H1 (cell line): ENCODE measurements around the gene EFCAB8. TPM values are rescaled to one million over a fixed set of nuclear protein-coding genes. Genes with fewer than 3 reads are reported as not detected.

Source experiments
- SIN3A ChIP-seq, 2 experiments: IDR thresholded peaks in 1 of 2; conservative IDR thresholded peaks in 1 of 2; 2 replicates each; pipeline ENCODE4 v1.6.1; 2011 to 2012; ENCODE audit warnings: low read length in 2 of 2, improper control_type of control experiment in 1 of 2, low read depth in 1 of 2, mild to moderate bottlenecking in 1 of 2
- polyA plus RNA-seq, 7 experiments: library from polyadenylated mRNA; depleted of rRNA in 3 of 7; stranded (reverse) in 5 of 7; unstranded in 2 of 7; fragments of >200 nt in 5 of 7; fragments of 200-250 nt in 2 of 7; gene quantifications; 1 replicate in 5 of 7; 2 replicates in 1 of 7; 4 replicates in 1 of 7; pipeline versions ENCODE4 v1.2.1 to v1.2.3, GENCODE V29; 2011 to 2013; ENCODE audit warnings: missing spikeins in 2 of 7, mixed read lengths in 2 of 7
- total RNA-seq: library from RNA; stranded (reverse); fragmentation: NEBNext Ultra II Directional; extraction: Animal tissue kit (Norgen Biotek cat#: 25700); gene quantifications from 2 replicates; pipeline ENCODE4 v1.2.1, GENCODE V29; 2021
- TF ChIP-seq, protein P1 (sequence below): fragments of 300-600 bp; sonication (generic); IDR thresholded peaks from 2 replicates; pipeline ENCODE4 v1.7.1; 2012; ENCODE audit warnings: low read length, moderate library complexity, mild to moderate bottlenecking, inconsistent platforms; ENCODE audit not compliant: insufficient replicate concordance

The EFCAB8 gene
- total and polyA plus RNA-seq, 2 of the 8 experiments (the other 6 are each of a cell fraction or from before 2014, with no cell fraction given) = 0.06 to 0.20 TPM

DNA sequence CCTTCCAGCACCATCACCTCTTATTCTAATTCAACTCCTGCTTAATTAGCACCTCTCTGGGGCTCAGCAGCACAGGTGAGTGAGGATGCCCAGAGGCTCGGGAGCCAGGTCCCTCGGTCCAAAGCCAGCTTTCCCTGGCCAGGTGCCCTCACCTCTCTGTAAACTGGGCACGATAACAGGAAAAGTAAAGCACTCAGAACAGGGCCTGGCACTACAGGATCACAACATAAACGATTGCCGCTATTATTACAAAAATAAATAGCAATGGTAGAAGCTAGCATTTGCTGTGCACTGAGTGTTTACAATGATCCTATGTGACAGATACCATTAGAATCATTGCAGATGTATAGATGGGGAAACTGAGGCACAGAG is 151.4 kb downstream of the EFCAB8 start (continued):
- TF ChIP-seq, protein P1, sequence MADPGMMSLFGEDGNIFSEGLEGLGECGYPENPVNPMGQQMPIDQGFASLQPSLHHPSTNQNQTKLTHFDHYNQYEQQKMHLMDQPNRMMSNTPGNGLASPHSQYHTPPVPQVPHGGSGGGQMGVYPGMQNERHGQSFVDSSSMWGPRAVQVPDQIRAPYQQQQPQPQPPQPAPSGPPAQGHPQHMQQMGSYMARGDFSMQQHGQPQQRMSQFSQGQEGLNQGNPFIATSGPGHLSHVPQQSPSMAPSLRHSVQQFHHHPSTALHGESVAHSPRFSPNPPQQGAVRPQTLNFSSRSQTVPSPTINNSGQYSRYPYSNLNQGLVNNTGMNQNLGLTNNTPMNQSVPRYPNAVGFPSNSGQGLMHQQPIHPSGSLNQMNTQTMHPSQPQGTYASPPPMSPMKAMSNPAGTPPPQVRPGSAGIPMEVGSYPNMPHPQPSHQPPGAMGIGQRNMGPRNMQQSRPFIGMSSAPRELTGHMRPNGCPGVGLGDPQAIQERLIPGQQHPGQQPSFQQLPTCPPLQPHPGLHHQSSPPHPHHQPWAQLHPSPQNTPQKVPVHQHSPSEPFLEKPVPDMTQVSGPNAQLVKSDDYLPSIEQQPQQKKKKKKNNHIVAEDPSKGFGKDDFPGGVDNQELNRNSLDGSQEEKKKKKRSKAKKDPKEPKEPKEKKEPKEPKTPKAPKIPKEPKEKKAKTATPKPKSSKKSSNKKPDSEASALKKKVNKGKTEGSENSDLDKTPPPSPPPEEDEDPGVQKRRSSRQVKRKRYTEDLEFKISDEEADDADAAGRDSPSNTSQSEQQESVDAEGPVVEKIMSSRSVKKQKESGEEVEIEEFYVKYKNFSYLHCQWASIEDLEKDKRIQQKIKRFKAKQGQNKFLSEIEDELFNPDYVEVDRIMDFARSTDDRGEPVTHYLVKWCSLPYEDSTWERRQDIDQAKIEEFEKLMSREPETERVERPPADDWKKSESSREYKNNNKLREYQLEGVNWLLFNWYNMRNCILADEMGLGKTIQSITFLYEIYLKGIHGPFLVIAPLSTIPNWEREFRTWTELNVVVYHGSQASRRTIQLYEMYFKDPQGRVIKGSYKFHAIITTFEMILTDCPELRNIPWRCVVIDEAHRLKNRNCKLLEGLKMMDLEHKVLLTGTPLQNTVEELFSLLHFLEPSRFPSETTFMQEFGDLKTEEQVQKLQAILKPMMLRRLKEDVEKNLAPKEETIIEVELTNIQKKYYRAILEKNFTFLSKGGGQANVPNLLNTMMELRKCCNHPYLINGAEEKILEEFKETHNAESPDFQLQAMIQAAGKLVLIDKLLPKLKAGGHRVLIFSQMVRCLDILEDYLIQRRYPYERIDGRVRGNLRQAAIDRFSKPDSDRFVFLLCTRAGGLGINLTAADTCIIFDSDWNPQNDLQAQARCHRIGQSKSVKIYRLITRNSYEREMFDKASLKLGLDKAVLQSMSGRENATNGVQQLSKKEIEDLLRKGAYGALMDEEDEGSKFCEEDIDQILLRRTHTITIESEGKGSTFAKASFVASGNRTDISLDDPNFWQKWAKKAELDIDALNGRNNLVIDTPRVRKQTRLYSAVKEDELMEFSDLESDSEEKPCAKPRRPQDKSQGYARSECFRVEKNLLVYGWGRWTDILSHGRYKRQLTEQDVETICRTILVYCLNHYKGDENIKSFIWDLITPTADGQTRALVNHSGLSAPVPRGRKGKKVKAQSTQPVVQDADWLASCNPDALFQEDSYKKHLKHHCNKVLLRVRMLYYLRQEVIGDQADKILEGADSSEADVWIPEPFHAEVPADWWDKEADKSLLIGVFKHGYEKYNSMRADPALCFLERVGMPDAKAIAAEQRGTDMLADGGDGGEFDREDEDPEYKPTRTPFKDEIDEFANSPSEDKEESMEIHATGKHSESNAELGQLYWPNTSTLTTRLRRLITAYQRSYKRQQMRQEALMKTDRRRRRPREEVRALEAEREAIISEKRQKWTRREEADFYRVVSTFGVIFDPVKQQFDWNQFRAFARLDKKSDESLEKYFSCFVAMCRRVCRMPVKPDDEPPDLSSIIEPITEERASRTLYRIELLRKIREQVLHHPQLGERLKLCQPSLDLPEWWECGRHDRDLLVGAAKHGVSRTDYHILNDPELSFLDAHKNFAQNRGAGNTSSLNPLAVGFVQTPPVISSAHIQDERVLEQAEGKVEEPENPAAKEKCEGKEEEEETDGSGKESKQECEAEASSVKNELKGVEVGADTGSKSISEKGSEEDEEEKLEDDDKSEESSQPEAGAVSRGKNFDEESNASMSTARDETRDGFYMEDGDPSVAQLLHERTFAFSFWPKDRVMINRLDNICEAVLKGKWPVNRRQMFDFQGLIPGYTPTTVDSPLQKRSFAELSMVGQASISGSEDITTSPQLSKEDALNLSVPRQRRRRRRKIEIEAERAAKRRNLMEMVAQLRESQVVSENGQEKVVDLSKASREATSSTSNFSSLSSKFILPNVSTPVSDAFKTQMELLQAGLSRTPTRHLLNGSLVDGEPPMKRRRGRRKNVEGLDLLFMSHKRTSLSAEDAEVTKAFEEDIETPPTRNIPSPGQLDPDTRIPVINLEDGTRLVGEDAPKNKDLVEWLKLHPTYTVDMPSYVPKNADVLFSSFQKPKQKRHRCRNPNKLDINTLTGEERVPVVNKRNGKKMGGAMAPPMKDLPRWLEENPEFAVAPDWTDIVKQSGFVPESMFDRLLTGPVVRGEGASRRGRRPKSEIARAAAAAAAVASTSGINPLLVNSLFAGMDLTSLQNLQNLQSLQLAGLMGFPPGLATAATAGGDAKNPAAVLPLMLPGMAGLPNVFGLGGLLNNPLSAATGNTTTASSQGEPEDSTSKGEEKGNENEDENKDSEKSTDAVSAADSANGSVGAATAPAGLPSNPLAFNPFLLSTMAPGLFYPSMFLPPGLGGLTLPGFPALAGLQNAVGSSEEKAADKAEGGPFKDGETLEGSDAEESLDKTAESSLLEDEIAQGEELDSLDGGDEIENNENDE = no peak
- TF ChIP-seq SIN3A (conservative IDR thresholded peaks at IDR 0.05 in 1 of 2, IDR thresholded peaks at IDR 0.05 in 1 of 2; ENCODE audit: low read depth in 1 of 2, low read length in 2 of 2) = no peak
